ENCODE data around the gene MUTYH. TPM values are rescaled to one million over a fixed set of nuclear protein-coding genes. Genes with fewer than 3 reads are reported as not detected.
"Not testable (repeated sequence)": the region's sequence is repeated elsewhere in the genome, so short reads cannot be mapped to it uniquely, and the experiment has no call there.

Gene MUTYH
- 12.0 and 17.1 TPM in 2 replicates for total RNA-seq (2014; rRNA removed; shearing (Covaris generic))

DNA sequence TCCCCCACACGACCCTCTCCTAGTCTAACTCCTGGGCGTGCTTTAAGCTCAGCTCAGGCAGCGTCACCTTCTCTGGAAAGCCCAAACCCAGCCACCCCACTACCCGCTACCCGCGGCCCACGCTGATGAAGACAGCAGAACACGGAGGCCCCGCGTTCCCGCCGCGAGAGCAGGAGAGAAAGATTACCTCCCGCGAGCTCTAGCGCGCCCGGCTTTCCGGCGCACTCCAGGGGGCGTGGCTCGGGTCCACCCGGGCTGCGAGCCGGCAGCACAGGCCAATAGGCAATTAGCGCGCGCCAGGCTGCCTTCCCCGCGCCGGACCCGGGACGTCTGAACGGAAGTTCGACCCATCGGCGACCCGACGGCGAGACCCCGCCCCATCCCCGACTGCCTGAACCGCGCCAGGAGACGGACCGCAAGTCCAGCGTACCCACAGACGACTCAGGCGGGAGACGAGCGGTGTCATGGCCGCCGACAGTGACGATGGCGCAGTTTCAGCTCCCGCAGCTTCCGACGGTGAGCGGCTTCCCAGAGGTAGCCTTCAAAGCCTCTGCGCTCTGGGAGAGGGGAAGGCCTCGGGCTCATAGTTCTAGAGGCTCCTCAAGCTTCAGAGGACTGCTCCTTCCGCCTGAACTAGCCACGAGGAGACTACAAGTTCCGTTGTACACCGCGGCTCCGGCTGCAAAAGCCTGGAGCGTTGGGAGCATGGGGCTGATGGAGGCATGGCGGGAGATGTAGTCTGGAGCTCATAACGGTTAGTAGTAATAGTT lies at the start of gene MUTYH, which contains the start of gene TOE1:
Gene MUTYH (minus strand): TSS at position 652 of the 770 bp plus-strand sequence. CDS start 5,935 bp downstream, outside the sequence.
Gene TOE1 (plus strand): TSS at position 382 of the 770 bp plus-strand sequence. CDS start 83 bp downstream, at position 465.
- no peaks in the 10 kb centered on the region for H3K9me3 ChIP-seq (replicated peaks)
- H3K36me3 ChIP-seq: peaks cover 31% of the 10 kb centered on the region
- H3K27me3 ChIP-seq: no peaks in the 10 kb centered on the region
- DNase-seq: peak; percentile 95 to 98
- H3K4me1 ChIP-seq: no peaks in the 10 kb centered on the region; the same call in 1 of the 2 replicates
- peak within 1 kb of the TSS; percentile 90 for H3K27ac ChIP-seq
- H3K4me3 ChIP-seq: peak within 1 kb of the TSS; percentile 72

DNA sequence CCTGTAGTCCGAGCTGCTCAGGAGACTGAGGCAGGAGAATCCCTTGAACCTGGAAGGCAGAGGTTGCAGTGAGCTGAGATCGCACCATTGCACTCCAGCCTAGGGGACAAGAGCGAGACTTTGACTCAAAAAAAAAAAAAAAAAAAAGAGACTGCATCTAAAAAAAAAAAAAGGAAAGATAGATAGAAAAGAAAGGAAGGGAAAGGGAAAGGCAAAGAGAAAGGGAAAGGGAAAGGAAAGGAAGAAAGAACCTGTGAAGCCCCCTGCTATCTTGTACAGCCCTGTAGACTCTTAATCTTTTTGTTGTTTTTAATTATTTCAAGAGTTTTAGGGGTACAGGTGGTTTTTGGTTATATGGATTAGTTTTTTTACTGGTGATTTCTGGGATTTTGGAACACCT lies 46.0 kb upstream of the MUTYH start:
- Histone ChIP-seq H3K4me1 (peaks cover 9% of the 10 kb centered on the region), H3K4me3 (no peak overlapping the region), H3K27me3 (no peaks in the 10 kb centered on the region), H3K36me3 (no peaks in the 10 kb centered on the region), H3K27ac (no peak overlapping the region), H3K9me3 (replicated peaks) (no peaks in the 10 kb centered on the region)
- no peak for DNase-seq

DNA sequence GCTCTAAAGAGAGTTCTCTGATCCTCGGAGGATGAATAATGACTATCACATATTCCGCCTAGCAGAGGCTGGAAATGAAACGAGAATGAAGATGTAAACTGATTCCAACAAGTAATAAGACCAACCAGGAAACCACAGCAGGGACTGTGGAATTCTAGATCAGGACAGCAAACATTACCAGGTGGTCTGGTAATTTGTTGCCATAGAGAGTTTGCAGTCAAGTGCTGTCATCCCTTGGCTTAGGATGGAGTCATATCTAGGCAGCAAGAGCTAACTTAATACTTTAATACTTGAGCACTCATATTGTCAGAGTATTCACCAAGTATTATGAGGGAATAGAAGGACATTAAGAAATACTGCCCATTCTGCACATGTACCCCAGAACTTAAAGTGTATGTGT lies 45.1 kb upstream of the MUTYH start:
- Histone ChIP-seq H3K4me1 (peaks cover 9% of the 10 kb centered on the region), H3K36me3 (no peaks in the 10 kb centered on the region), H3K9me3 (replicated peaks) (no peaks in the 10 kb centered on the region), H3K27ac (no peak overlapping the region), H3K4me3 (no peak overlapping the region), H3K27me3 (no peaks in the 10 kb centered on the region)
- peak in 1 of 2 experiments; percentile 17 for DNase-seq

DNA sequence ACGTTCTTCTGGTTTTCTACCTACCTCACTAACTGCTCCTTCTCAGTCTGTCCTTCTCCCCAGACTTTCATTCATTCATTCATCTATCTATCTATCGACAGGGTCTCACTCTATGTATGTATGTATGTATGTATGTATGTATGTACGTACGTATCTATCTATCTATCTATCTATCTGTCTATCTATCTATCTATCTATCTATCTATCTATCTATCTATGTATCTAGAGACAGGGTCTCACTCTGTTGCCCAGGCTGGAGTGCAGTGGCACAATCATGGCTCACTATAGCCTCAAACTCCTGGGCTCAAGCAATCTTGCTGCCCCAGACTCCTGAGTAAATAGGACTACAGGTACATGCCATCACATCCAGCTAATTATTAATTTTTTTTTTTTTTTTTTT lies 44.0 kb upstream of the MUTYH start:
- H3K36me3 ChIP-seq; H3K4me1 ChIP-seq; H3K4me3 ChIP-seq; H3K27me3 ChIP-seq; H3K9me3 ChIP-seq (replicated peaks); DNase-seq; H3K27ac ChIP-seq: not testable (repeated sequence)

DNA sequence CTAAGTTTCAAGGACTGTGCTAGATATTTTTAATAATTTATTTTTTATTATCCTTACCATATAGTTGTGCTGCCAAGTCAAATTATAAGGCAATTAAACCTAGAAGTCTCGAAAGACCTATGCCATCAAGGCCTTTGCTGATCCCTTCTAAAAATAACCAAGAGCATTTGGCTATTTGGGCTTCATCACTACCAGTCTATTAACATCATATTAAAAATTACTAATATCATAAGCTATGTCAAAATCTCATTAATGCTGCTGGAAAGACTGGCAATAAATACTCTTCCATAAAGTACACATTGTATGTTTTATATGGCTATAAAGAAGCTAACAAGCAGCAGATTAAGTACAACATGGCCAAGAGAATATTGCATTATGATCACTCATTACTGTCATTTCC lies 43.0 kb upstream of the MUTYH start:
- Histone ChIP-seq H3K27ac (no peak overlapping the region), H3K36me3 (no peaks in the 10 kb centered on the region), H3K4me1 (peaks cover 9% of the 10 kb centered on the region), H3K4me3 (no peak overlapping the region), H3K27me3 (no peaks in the 10 kb centered on the region), H3K9me3 (replicated peaks) (no peaks in the 10 kb centered on the region)
- no peak for DNase-seq

DNA sequence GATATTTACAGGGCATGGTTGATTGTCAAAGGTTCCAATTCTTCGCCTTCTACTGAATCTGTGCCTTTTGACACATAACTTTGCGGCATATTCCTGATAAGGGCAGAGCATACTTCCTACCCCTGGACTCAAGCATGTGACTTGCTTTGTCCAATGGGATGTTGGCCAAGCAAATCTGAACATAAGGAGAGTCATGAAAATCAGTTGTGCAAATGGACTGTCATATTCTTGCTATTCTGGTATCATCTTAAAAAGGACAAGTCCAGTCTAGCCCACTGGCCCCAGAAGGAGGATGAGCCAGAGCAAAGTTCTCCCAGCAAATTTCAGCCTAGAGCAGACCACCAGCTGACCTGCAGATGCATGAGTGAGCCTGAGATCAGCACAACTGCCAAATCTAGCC lies 41.0 kb upstream of the MUTYH start:
- Histone ChIP-seq H3K4me3 (no peak overlapping the region), H3K4me1 (peaks cover 9% of the 10 kb centered on the region), H3K27me3 (no peaks in the 10 kb centered on the region), H3K27ac (no peak overlapping the region), H3K9me3 (replicated peaks) (no peaks in the 10 kb centered on the region), H3K36me3 (no peaks in the 10 kb centered on the region)
- DNase-seq: no peak

DNA sequence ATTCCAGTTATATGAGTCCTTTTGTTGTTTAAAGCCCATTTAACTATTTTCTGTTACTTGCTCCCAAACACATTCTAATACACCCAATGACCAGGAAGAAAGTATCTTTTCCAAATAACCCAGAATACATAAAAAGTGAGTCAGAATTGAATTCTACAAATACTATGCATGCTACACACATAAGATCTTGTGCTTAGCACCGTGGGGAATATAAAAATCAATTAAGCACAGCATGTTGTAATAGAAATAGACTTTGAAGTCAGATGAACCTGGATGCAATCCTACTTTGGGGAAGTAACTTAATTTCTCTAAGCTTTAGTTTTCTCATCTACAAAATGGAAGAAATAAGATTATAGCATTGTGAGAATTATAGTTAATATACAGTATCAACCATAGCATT lies 40.5 kb upstream of the MUTYH start:
- H3K36me3 ChIP-seq: no peaks in the 10 kb centered on the region
- H3K9me3 ChIP-seq (replicated peaks): no peaks in the 10 kb centered on the region
- no peak overlapping the region for H3K4me3 ChIP-seq
- no peaks in the 10 kb centered on the region for H3K27me3 ChIP-seq
- DNase-seq: no peak
- peaks cover 7% of the 10 kb centered on the region for H3K4me1 ChIP-seq
- no peak overlapping the region for H3K27ac ChIP-seq

DNA sequence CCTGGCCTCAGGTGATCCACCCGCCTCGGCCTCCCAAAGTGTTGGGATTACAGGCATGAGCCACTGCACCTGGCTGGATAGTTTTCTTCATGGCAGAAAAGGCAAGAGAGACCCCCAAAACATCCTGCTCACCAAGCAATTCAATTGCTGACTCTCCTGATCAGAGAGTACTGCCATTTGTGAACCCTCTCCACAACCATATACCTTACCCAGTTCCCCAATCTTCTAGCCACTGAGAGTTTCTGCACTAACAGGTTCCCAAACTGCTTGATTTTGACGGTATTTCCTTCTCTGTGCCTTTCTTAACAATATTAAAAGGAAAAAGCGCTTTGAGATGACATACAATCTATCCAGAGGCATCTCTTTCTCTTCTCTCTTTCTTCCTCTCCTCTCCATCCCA lies 39.9 kb upstream of the MUTYH start:
- peaks cover 3% of the 10 kb centered on the region for H3K4me1 ChIP-seq
- no peaks in the 10 kb centered on the region for H3K9me3 ChIP-seq (replicated peaks)
- no peaks in the 10 kb centered on the region for H3K36me3 ChIP-seq
- no peak for DNase-seq
- H3K4me3 ChIP-seq: no peak overlapping the region
- H3K27me3 ChIP-seq: no peaks in the 10 kb centered on the region
- H3K27ac ChIP-seq: no peak overlapping the region

DNA sequence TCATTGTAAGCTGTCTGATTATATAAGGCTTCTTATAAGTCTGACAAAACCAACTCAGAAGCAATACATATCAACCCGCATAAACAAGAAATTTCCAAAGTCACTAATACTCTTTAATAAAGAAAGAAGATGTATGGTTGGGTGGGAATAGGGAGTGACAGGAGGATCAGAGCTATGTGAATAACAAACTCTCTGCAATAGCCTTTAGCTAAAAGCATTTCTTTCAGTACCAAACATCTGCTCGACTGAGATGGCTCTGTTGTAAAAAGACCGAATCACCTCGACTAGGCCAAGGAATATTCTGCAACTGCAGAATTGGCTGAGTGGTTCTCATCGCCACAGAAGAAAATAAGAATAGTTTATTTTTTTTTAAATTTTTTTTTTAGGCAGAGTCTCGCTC lies 39.3 kb upstream of the MUTYH start:
- Histone ChIP-seq H3K9me3 (replicated peaks) (no peaks in the 10 kb centered on the region), H3K4me3 (no peak overlapping the region), H3K27ac (no peak overlapping the region), H3K36me3 (no peaks in the 10 kb centered on the region), H3K27me3 (no peaks in the 10 kb centered on the region), H3K4me1 (no peaks in the 10 kb centered on the region)
- no peak for DNase-seq

DNA sequence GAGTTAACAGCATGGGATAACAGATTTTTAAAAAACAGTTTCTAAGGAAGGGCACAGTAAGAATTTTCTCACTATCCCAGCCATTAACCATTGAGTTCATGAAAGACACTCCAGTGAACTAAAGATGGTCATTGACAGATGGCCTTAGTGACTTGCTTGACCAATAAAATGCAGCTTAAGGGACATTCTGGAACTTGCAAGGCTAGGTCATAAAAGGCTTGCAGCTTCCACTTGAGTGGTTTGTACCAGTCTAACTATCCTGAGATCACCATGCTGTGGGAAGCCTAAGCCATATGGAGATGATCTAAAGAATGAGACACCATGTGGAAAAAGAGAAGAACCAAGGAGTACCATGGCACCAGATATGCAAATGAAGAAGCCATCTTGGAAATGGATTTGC lies 37.9 kb upstream of the MUTYH start:
- Histone ChIP-seq H3K4me1 (no peaks in the 10 kb centered on the region), H3K27me3 (no peaks in the 10 kb centered on the region), H3K27ac (no peak overlapping the region), H3K36me3 (no peaks in the 10 kb centered on the region), H3K4me3 (no peak overlapping the region), H3K9me3 (replicated peaks) (no peaks in the 10 kb centered on the region)
- DNase-seq: no peak

DNA sequence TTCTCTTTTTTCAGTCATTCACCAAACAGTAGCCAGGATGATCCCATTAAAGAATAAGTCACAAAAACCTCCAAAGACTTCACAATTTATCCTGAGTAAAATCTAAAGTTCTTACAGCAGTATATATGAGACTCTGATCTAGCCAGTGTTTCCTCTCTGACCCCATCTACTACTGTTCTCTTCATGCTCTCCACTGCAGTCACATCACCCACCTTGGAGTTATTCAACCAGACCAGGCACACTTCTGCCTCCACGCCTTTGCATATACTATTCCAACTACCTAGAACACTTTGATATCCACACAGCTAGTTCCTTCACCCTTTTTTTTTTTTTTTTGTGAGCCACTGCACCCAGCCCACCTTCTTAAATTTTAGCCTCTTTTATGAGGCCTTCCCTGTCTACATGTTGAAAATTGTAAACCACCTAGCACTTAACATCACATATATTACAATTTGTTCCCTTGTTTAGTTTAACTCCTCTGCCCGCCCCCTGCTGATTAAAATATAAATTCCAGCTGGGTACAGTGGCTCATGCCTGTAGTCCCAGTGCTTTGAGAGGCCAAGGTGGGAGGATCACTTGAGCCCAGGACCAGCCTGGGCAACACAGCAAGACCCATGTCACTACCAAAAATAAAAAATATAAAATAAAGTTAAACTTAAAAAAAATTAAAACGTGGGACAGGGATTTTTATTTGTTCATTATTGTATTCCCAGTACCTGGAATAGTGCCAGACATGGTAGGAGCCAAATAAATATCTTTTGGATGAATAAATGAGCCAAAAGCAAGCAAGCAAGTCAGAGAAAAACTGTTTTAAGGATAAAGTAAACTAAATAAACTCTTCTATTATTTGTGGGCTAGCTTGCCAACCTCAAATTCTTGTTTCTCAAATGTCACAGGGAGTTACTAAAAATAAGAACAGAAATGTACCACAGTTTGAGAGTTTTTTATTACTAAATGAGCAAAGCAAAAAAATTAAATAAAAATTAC lies 35.2 kb upstream of the MUTYH start:
- H3K27me3 ChIP-seq: no peaks in the 10 kb centered on the region
- no peak overlapping the region for H3K4me3 ChIP-seq
- DNase-seq: no peak
- no peaks in the 10 kb centered on the region for H3K9me3 ChIP-seq (replicated peaks)
- H3K36me3 ChIP-seq: no peaks in the 10 kb centered on the region
- no peaks in the 10 kb centered on the region for H3K4me1 ChIP-seq
- H3K27ac ChIP-seq: no peak overlapping the region

DNA sequence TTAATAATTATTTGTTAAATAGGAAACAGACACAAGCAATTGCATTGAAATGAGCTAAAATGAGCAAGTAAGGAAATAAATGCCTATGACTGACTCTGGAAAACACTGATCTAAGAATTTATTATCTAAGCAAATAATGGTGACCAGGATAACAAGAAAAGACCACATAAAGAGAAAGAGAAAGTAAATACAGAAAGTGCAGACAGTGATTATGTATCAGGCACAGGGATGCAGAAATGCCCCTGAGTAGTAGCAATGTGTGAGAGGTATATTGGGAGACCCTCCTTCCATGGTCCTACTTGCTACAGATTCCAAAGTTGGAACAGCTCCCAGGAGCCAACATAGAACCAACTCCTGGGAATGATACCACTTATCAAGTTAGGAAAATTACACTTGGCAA lies 33.3 kb upstream of the MUTYH start:
- no peak for DNase-seq
- Histone ChIP-seq H3K9me3 (replicated peaks) (no peaks in the 10 kb centered on the region), H3K27me3 (no peaks in the 10 kb centered on the region), H3K36me3 (no peaks in the 10 kb centered on the region), H3K4me1 (no peaks in the 10 kb centered on the region), H3K27ac (no peak overlapping the region), H3K4me3 (no peak overlapping the region)

DNA sequence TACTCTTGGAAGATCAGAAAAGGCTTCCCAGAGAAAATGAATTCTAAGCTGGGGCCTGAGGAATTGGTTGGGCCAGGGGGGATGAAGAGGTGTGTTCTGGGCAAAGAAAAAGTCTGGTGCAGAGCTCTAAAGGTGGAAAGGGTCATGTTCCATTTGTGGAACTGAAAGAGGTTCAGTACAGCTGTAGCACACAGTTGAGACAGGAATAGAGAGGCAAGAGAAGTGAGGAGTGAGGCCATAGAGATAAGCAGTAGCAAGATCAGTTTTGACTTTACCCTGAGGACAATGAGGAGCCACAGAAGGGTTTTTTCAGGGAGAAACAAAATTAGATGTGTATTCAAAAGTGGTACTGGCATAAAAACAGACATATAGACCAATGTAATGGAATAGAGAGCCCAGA lies 30.3 kb upstream of the MUTYH start:
- H3K36me3 ChIP-seq: no peaks in the 10 kb centered on the region
- H3K4me3 ChIP-seq: no peak overlapping the region
- H3K4me1 ChIP-seq: no peaks in the 10 kb centered on the region
- no peaks in the 10 kb centered on the region for H3K9me3 ChIP-seq (replicated peaks)
- DNase-seq: no peak
- no peaks in the 10 kb centered on the region for H3K27me3 ChIP-seq
- H3K27ac ChIP-seq: no peak overlapping the region

DNA sequence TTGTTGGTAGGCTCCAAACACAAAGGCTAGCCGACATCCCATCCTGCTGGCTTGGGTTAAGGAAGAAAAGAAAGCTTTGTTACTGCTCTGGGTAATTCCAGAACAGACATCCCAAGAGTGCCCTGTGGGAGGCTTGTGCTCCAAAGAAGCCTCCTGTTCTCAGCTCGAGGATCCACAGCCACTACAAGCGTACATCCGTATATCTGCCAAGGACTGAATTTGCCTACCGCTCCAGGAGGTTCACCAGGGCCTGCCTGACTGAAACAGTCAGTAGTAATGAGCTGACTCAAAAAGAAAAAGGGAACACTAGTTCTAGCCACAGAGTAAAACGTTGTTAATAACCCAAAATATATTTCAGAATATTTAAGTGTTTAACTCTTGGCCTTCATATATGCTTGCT lies 24.8 kb upstream of the MUTYH start:
- Histone ChIP-seq H3K27ac (no peak overlapping the region), H3K4me3 (no peak overlapping the region), H3K4me1 (peaks cover 10% of the 10 kb centered on the region; the same call in 1 of the 2 replicates), H3K9me3 (replicated peaks) (no peaks in the 10 kb centered on the region), H3K36me3 (no peaks in the 10 kb centered on the region), H3K27me3 (no peaks in the 10 kb centered on the region; the same call in 1 of the 2 replicates)
- DNase-seq: no peak

DNA sequence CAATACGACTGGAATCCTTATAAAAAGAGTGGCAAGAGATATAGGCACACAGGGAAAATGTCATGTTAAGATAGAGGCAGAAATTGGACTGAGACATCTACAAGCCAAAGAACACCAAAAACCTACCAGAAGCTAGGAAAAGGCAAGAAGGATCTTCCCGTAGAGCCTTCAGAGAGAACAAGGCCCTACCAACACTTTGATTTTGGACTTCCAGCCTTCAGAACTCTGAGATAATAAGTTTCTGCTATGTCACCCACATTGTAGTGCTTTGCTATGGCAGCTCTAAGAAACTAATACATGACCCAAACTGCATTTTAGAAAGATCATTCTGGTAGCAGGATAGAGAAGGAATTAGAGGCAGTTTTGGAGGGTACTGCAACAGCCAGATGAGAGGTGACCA lies 24.1 kb upstream of the MUTYH start:
- no peak for DNase-seq
- no peak overlapping the region for H3K27ac ChIP-seq
- no peaks in the 10 kb centered on the region for H3K36me3 ChIP-seq
- no peaks in the 10 kb centered on the region; the same call in 1 of the 2 replicates for H3K27me3 ChIP-seq
- peaks cover 10% of the 10 kb centered on the region; the same call in 1 of the 2 replicates for H3K4me1 ChIP-seq
- H3K9me3 ChIP-seq (replicated peaks): no peaks in the 10 kb centered on the region
- H3K4me3 ChIP-seq: no peak overlapping the region
